Islet of Langerhans (tissue), 1 donor: ENCODE measurements around the gene NFE2.
"Not testable (repeated sequence)": the region's sequence is repeated elsewhere in the genome, so short reads cannot be mapped to it uniquely, and the experiment has no call there.

ENCODE experiments used
- FAIRE-seq: peaks from one replicate; lab custom pipeline; 2011; peaks lifted over from hg19 to GRCh38; lab: Jason Lieb, UNC

The NFE2 gene

GRCh38 chr12:54306925-54307741 is 6.3 kb upstream of the NFE2 start:
- no peak for FAIRE-seq

GRCh38 chr12:54304187-54304810 is 3.5 kb upstream of the NFE2 start:
- no peak for FAIRE-seq

- no peak for FAIRE-seq
These were observed 2.8 kb upstream of the NFE2 start for GRCh38 chr12:54303640-54304039.

- FAIRE-seq = no peak
These were observed 723 bp upstream of the NFE2 start for GRCh38 chr12:54301428-54302048.

- FAIRE-seq = no peak
These were observed 537 bp downstream of the NFE2 start for GRCh38 chr12:54300225-54300731.

GRCh38 chr12:54299515-54300224 is 1.1 kb downstream of the NFE2 start:
- FAIRE-seq = no peak

GRCh38 chr12:54298904-54299303 is 1.9 kb downstream of the NFE2 start:
- FAIRE-seq = no peak

- no peak for FAIRE-seq
These were observed 4.3 kb downstream of the NFE2 start for GRCh38 chr12:54296393-54297099.

- FAIRE-seq = no peak
These were observed 5.8 kb downstream of the NFE2 start for GRCh38 chr12:54294953-54295566.

- no peak for FAIRE-seq
These were observed 6.5 kb downstream of the NFE2 start for GRCh38 chr12:54294152-54294952.

- no peak for FAIRE-seq
These were observed 7.9 kb downstream of the NFE2 start for GRCh38 chr12:54292931-54293241.

GRCh38 chr12:54292083-54292930 is 8.5 kb downstream of the NFE2 start:
- FAIRE-seq = no peak

GRCh38 chr12:54287261-54288157 is 13.3 kb downstream of the NFE2 start:
- FAIRE-seq = no peak

- no peak for FAIRE-seq
These were observed 14.5 kb downstream of the NFE2 start for GRCh38 chr12:54286042-54287030.

GRCh38 chr12:54285150-54286041 is 15.4 kb downstream of the NFE2 start:
- FAIRE-seq = no peak

GRCh38 chr12:54284070-54284780 is 16.6 kb downstream of the NFE2 start:
- not testable (repeated sequence) for FAIRE-seq
